Endothelial cell (in vitro differentiated cells): Measurements from ENCODE around the gene DBN1. TPM values are rescaled to one million over a fixed set of nuclear protein-coding genes. Genes with fewer than 3 reads are reported as not detected.

Experiments used
- DNase-seq: peaks from one replicate; pipeline ENCODE4 v3.0.0; 2021; ENCODE audit warnings: low spot score
- H3K27ac Mint-ChIP-seq: one replicate; pipeline ENCODE4 v1.8.0; 2021; ENCODE audit warnings: mixed read lengths, inconsistent platforms; ENCODE audit not compliant: unreplicated experiment
- H3K27me3 Mint-ChIP-seq: one replicate; pipeline ENCODE4 v1.8.0; 2021; ENCODE audit warnings: mild to moderate bottlenecking, moderate library complexity, mixed read lengths, inconsistent platforms; ENCODE audit not compliant: unreplicated experiment
- H3K36me3 Mint-ChIP-seq: one replicate; pipeline ENCODE4 v1.8.0; 2021; ENCODE audit warnings: mild to moderate bottlenecking, low read depth, mixed read lengths, inconsistent platforms; ENCODE audit not compliant: unreplicated experiment
- H3K4me1 Mint-ChIP-seq: one replicate; pipeline ENCODE4 v1.8.0; 2021; ENCODE audit warnings: mild to moderate bottlenecking, mixed read lengths, inconsistent platforms; ENCODE audit not compliant: unreplicated experiment
- H3K4me3 Mint-ChIP-seq: one replicate; pipeline ENCODE4 v1.8.0; 2021; ENCODE audit warnings: mild to moderate bottlenecking, mixed read lengths, inconsistent platforms; ENCODE audit not compliant: unreplicated experiment
- H3K9me3 Mint-ChIP-seq: one replicate; pipeline ENCODE4 v1.8.0; 2021; ENCODE audit warnings: mixed read lengths, inconsistent platforms; ENCODE audit not compliant: unreplicated experiment
- CTCF ChIP-seq: fragments of 200-600 bp; sonication (generic); IDR thresholded peaks from one replicate; pipeline ENCODE4 v1.5.0; 2021; ENCODE audit warnings: antibody characterized with exemption; ENCODE audit not compliant: unreplicated experiment
- total RNA-seq: library from RNA; stranded (reverse); fragmentation: NEBNext Ultra II Directional; extraction: Animal tissue kit (Norgen Biotek cat#: 25700); gene quantifications from one replicate; pipeline ENCODE4 v1.2.1, GENCODE V29; 2021; ENCODE audit not compliant: unreplicated experiment

Gene DBN1
- total RNA-seq, 1 donor from 2014 or later = 315 TPM

DNA sequence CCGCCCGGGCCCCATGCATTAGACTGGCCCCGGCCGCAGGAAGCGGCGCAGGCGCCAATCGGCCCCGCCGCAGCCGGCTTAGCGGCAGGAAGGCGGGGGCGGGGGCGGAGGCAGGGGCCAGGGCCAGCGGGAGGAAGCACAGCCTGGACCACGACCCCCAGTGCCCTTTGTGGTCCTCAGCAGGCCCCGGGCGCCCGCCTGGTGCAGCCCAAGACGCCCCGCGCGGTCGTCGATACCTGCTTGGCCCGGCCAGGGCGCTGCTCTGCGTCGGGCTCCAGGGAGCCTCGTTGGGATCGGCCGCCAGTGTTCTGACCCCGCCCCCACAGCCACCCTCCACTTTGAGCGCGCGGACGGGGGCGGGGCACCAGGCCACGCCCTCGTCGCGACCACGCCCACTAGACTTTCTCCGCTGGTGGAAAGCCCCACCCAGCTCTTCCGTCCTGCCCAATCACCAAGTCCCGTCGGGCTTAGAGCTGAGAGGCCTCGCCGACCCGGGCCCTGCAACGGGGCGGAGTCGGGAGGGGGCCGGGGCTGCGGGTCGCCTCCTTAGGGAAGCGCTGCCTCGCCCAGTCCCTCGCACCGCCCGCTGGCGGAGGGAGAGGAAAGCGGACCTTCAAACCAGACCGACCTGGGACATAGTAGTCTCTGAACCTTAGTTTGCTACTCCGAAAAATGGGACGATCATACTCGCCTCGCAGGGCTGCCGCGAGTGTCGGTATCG lies 24.0 kb upstream of the DBN1 start, which contains the start of gene PDLIM7:
PDLIM7 (minus strand) TSS at position 313 of the 721 bp plus-strand sequence. CDS start 1,092 bp downstream, outside the sequence.
- peak within 1 kb of the TSS; percentile 89 for H3K4me3 Mint-ChIP-seq
- peak; percentile 98 for DNase-seq
- peaks cover 11% of the 10 kb centered on the region for H3K27me3 Mint-ChIP-seq
- TF ChIP-seq CTCF = peak; percentile 33
- peaks cover 15% of the 10 kb centered on the region for H3K36me3 Mint-ChIP-seq
- H3K27ac Mint-ChIP-seq = peak within 1 kb of the TSS; percentile 87
- no peaks in the 10 kb centered on the region for H3K9me3 Mint-ChIP-seq
- peaks cover 39% of the 10 kb centered on the region for H3K4me1 Mint-ChIP-seq

- H3K27me3 Mint-ChIP-seq = peaks cover 8% of the 10 kb centered on the region
- peaks cover 9% of the 10 kb centered on the region for H3K36me3 Mint-ChIP-seq
- DNase-seq = peak; percentile 77
- no peak for TF ChIP-seq CTCF
- no peak overlapping the region for H3K27ac Mint-ChIP-seq
- H3K4me3 Mint-ChIP-seq = peak overlapping the region; percentile 87
- H3K4me1 Mint-ChIP-seq = peaks cover 37% of the 10 kb centered on the region
- no peaks in the 10 kb centered on the region for H3K9me3 Mint-ChIP-seq
Observed at GRCh38 chr5:177496727-177497291, 23.4 kb upstream of the DBN1 start.

- H3K4me3 Mint-ChIP-seq = peak overlapping the region; percentile 87
- TF ChIP-seq CTCF = peak; percentile 26
- H3K9me3 Mint-ChIP-seq = no peaks in the 10 kb centered on the region
- peaks cover 10% of the 10 kb centered on the region for H3K36me3 Mint-ChIP-seq
- DNase-seq = no peak
- H3K27ac Mint-ChIP-seq = peak overlapping the region; percentile 74
- peaks cover 37% of the 10 kb centered on the region for H3K4me1 Mint-ChIP-seq
- peaks cover 9% of the 10 kb centered on the region for H3K27me3 Mint-ChIP-seq
Observed at GRCh38 chr5:177496070-177496726, 22.8 kb upstream of the DBN1 start.

GRCh38 chr5:177495243-177496060 lies 22.0 kb upstream of the DBN1 start:
- Mint-ChIP-seq H3K27me3 (peaks cover 9% of the 10 kb centered on the region), H3K36me3 (peaks cover 12% of the 10 kb centered on the region), H3K4me1 (peaks cover 35% of the 10 kb centered on the region), H3K9me3 (no peaks in the 10 kb centered on the region), H3K4me3 (peak overlapping the region; percentile 87), H3K27ac (no peak overlapping the region)
- DNase-seq = peak; percentile 44
- TF ChIP-seq CTCF = peak; percentile 13
